Activated naive CD4-positive, alpha-beta T cell treated with anti-CD3 and anti-CD28 coated beads, Interleukin-2, amount 10 ng/mL, durations not matched to agents 7 days and 5 days (primary cell): Measurements from ENCODE around the gene ANAPC5.
"Not testable (repeated sequence)": the region's sequence is repeated elsewhere in the genome, so short reads cannot be mapped to it uniquely, and the experiment has no call there.

Source experiments
- CTCF ChIA-PET: fragments of 350-600 bp; sonication (Branson Sonifier 250); formaldehyde crosslinking; loops from one replicate; lab custom pipeline; 2021; ENCODE audit warnings: antibody characterized with exemption; lab: Charles Lee
- DNase-seq: peaks from one replicate; pipeline ENCODE4 v3.0.0-alpha.2; 2020
- H3K27ac Mint-ChIP-seq: one replicate; pipeline ENCODE4 v1.8.0; 2021; ENCODE audit warnings: mild to moderate bottlenecking, moderate library complexity, mixed read lengths
- H3K27me3 Mint-ChIP-seq: one replicate; pipeline ENCODE4 v1.8.0; 2021; ENCODE audit warnings: mild to moderate bottlenecking, mixed read lengths
- H3K36me3 Mint-ChIP-seq: one replicate; pipeline ENCODE4 v1.8.0; 2021; ENCODE audit warnings: mixed read lengths
- H3K4me1 Mint-ChIP-seq: one replicate; pipeline ENCODE4 v1.8.0; 2021; ENCODE audit warnings: mixed read lengths
- H3K4me3 Mint-ChIP-seq: one replicate; pipeline ENCODE4 v1.8.0; 2021; ENCODE audit warnings: mild to moderate bottlenecking, moderate library complexity, mixed read lengths
- H3K9me3 Mint-ChIP-seq: one replicate; pipeline ENCODE4 v1.8.0; 2021; ENCODE audit warnings: mixed read lengths

ANAPC5 gene

GRCh38 chr12:121379945-121380344 is 27.7 kb upstream of the ANAPC5 start:
- peaks cover under 1% of the 10 kb centered on the region for H3K9me3 Mint-ChIP-seq
- DNase-seq: no peak
- CTCF ChIA-PET: no interaction called here
- no peaks in the 10 kb centered on the region for H3K36me3 Mint-ChIP-seq
- H3K27ac Mint-ChIP-seq: no peak overlapping the region
- no peak overlapping the region for H3K4me3 Mint-ChIP-seq
- peaks cover 28% of the 10 kb centered on the region for H3K27me3 Mint-ChIP-seq
- no peaks in the 10 kb centered on the region for H3K4me1 Mint-ChIP-seq

- peaks cover 3% of the 10 kb centered on the region for H3K9me3 Mint-ChIP-seq
- CTCF ChIA-PET: no interaction called here
- H3K27me3 Mint-ChIP-seq: peaks cover 17% of the 10 kb centered on the region
- no peak overlapping the region for H3K4me3 Mint-ChIP-seq
- no peak for DNase-seq
- no peaks in the 10 kb centered on the region for H3K4me1 Mint-ChIP-seq
- no peaks in the 10 kb centered on the region for H3K36me3 Mint-ChIP-seq
- H3K27ac Mint-ChIP-seq: no peak overlapping the region
Measured at GRCh38 chr12:121378736-121379135, 26.5 kb upstream of the ANAPC5 start.

DNA sequence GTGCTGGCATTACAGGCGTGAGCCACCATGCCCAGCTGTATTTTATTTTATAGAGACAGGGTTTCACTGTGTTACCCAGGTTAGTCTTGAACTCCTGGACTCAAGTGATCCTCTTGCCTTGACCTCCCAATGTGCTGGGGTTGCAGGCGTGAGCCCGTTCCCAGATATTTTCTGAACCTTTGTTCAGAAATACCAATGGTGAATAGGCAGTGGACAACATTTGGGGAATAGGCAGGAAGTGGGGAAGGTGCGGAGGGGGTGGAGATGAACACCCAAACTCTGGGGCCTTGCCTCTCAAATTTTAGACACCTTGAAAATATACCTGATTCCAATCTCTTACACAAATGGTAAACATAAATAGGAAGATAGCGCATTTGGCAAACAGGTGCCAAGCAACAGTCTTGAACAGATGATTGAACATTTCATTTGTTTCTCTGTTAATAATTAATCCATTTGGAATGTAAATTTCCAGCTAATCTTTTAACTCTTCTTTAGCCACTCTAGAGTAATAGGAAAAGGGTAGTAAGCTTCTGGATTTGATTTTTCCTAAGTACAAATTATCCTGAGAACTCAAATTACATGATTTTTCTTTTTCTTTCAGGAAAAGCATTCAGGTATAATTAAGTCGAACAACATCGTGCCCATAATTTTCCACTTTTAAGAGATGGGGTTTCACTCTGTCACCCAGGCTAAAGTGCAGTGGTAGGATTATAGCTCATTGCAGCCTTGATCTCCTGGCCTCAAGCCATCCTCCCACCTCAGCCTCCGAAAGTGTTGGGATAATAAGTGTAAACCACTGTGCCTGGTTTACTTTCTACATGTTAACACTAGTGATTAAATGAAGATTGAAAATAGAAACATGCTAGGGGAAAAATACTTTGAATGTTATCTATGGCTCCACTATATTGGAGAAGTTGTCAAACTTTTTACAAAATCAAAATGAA is 24.8 kb upstream of the ANAPC5 start:
- Mint-ChIP-seq H3K9me3 (peaks cover 3% of the 10 kb centered on the region), H3K27ac (no peak overlapping the region), H3K4me1 (no peaks in the 10 kb centered on the region), H3K4me3 (no peak overlapping the region), H3K27me3 (peaks cover 13% of the 10 kb centered on the region), H3K36me3 (no peaks in the 10 kb centered on the region)
- CTCF ChIA-PET: no interaction called here
- no peak for DNase-seq

- not testable (repeated sequence) for H3K36me3 Mint-ChIP-seq, H3K4me1 Mint-ChIP-seq, H3K27ac Mint-ChIP-seq, H3K9me3 Mint-ChIP-seq, H3K4me3 Mint-ChIP-seq, DNase-seq
- CTCF ChIA-PET: interaction anchor here (0.6 to 0.9 kb wide), 2 partner anchors 41 to 323 kb away, joined by 3 read pairs; no protein-coding TSS in a partner anchor
- H3K27me3 Mint-ChIP-seq: peaks cover 19% of the 10 kb centered on the region
Measured at GRCh38 chr12:121374945-121375584, 22.9 kb upstream of the ANAPC5 start.

- H3K36me3 Mint-ChIP-seq, H3K27ac Mint-ChIP-seq, H3K9me3 Mint-ChIP-seq, DNase-seq, H3K4me3 Mint-ChIP-seq, CTCF ChIA-PET, H3K4me1 Mint-ChIP-seq: not testable (repeated sequence)
- peaks cover 23% of the 10 kb centered on the region for H3K27me3 Mint-ChIP-seq
Measured at GRCh38 chr12:121374336-121374735, 22.1 kb upstream of the ANAPC5 start.

DNA sequence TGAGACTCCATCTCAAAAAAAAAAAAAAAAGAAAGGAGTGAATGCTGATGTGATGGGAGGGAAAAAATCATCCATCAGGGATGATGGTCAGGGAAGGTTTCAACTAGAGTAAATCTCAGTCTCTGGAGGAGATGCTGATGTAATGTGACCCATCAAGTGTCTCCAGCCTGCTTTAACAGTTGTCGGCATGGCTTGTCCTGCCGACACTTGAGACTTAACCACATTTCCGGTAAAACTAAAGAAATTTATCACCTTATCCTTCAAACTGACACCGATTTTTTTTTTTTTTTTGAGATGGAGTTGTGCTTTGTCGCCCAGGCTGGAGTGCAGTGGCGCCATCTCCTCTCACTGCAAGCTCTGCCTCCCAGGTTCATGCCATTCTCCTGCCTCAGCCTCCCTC is 21.5 kb upstream of the ANAPC5 start:
- no peak overlapping the region for H3K4me3 Mint-ChIP-seq

DNA sequence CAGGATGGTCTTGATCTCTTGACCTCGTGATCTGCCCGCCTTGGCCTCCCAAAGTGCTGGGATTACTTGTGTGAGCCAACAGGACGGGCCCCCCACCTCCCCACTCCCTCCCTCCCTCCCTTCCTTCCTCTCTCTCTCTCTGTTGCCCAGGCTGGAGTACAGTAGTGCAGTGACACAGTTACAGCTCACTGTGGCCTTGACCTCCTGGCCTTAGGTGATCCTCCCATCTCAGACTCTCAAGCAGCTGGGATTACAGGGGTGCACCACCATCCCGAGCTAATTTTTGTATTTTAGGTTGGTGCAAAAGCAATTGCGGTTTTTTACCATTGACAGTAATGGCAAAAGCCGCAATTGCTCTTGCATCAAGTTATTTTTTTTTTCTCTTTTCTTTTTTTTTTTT is 19.2 kb upstream of the ANAPC5 start:
- H3K27me3 Mint-ChIP-seq: peaks cover 27% of the 10 kb centered on the region
- no peak for DNase-seq
- no peak overlapping the region for H3K27ac Mint-ChIP-seq
- peaks cover 3% of the 10 kb centered on the region for H3K9me3 Mint-ChIP-seq
- no peak overlapping the region for H3K4me3 Mint-ChIP-seq
- H3K4me1 Mint-ChIP-seq: no peaks in the 10 kb centered on the region
- H3K36me3 Mint-ChIP-seq: no peaks in the 10 kb centered on the region
- CTCF ChIA-PET: no interaction called here

More for the DNA sequence above, 21.5 kb upstream of the ANAPC5 start:
- DNase-seq: no peak
- CTCF ChIA-PET: no interaction called here
- Mint-ChIP-seq H3K9me3 (peaks cover 3% of the 10 kb centered on the region), H3K4me1 (no peaks in the 10 kb centered on the region), H3K27me3 (peaks cover 21% of the 10 kb centered on the region), H3K27ac (no peak overlapping the region), H3K36me3 (no peaks in the 10 kb centered on the region)

GRCh38 chr12:121366063-121366459 is 13.8 kb upstream of the ANAPC5 start:
- H3K4me1 Mint-ChIP-seq: peaks cover 6% of the 10 kb centered on the region
- no peak overlapping the region for H3K27ac Mint-ChIP-seq
- H3K4me3 Mint-ChIP-seq: no peak overlapping the region
- peaks cover 45% of the 10 kb centered on the region for H3K27me3 Mint-ChIP-seq
- H3K9me3 Mint-ChIP-seq: no peaks in the 10 kb centered on the region
- CTCF ChIA-PET: interaction anchor here (0.7 kb wide), 1 partner anchor 38 kb away, joined by 3 read pairs; no protein-coding TSS in a partner anchor
- no peak for DNase-seq
- H3K36me3 Mint-ChIP-seq: no peaks in the 10 kb centered on the region

DNA sequence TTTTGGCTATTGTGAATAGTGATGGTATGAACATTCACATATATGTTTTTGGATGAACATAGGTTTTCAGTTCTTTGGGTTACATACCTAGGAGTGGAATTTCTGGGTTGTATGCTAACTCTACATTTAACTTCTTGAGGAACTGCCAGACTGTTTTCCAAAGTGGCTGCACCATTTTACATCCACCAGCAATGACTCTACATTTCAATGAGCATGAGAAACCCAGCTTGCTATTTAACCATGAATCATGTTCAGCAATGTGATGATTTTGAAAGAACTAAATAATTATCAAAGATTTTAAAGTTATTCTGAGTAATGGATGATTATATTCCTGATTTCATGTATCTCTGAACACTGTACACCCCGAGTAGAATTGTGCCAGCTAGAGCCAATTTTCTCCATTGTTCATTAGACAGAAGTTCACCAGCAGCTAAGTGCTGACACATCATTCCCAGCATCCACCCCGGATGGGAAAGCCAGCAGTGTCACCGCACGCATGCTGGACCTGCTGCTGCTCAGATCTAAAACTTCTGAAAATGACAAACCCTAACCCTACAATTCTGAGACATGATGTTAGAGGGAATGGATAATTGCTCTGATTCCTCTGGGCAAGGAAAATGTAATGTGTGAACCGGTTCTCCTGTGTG is 13.3 kb upstream of the ANAPC5 start:
- Mint-ChIP-seq H3K27me3 (peaks cover 42% of the 10 kb centered on the region), H3K4me3 (no peak overlapping the region), H3K36me3 (no peaks in the 10 kb centered on the region), H3K4me1 (peaks cover 6% of the 10 kb centered on the region), H3K9me3 (no peaks in the 10 kb centered on the region), H3K27ac (no peak overlapping the region)
- no peak for DNase-seq
- CTCF ChIA-PET: interaction anchor here (0.7 kb wide), 1 partner anchor 38 kb away, joined by 3 read pairs; no protein-coding TSS in a partner anchor

- H3K4me3 Mint-ChIP-seq: no peak overlapping the region
- DNase-seq: no peak
- no peaks in the 10 kb centered on the region for H3K9me3 Mint-ChIP-seq
- CTCF ChIA-PET: no interaction called here
- H3K27ac Mint-ChIP-seq: no peak overlapping the region
- no peaks in the 10 kb centered on the region for H3K36me3 Mint-ChIP-seq
- peaks cover 6% of the 10 kb centered on the region for H3K4me1 Mint-ChIP-seq
- H3K27me3 Mint-ChIP-seq: peaks cover 44% of the 10 kb centered on the region
Measured at GRCh38 chr12:121364683-121365121, 12.5 kb upstream of the ANAPC5 start.

DNA sequence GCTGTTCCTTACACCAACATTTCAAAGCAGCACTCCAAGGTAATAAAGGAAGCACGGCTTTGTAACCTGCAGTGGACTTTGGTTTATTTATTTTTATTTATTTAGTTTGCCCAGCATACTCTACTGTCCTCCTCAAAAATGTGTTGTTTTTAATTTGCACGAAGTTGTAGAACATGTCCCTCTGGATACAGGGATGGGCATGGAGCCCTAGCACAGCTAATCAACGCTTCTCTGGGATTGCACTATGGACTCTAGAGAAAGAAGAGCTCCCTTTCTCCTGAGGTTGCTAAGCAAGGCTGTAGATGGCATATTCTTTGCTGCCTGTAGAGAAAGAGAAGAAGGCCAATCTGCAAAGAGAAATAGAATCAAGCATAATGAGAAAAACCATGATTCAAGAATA is 5.9 kb upstream of the ANAPC5 start:
- no peaks in the 10 kb centered on the region for H3K9me3 Mint-ChIP-seq
- H3K27ac Mint-ChIP-seq: no peak overlapping the region
- H3K4me3 Mint-ChIP-seq: no peak overlapping the region
- no peak for DNase-seq
- no peaks in the 10 kb centered on the region for H3K36me3 Mint-ChIP-seq
- H3K4me1 Mint-ChIP-seq: peaks cover 5% of the 10 kb centered on the region
- CTCF ChIA-PET: interaction anchor here (0.6 to 1.4 kb wide), 2 partner anchors 39 to 85 kb away, joined by 4 to 5 read pairs; no protein-coding TSS in a partner anchor
- peaks cover 27% of the 10 kb centered on the region for H3K27me3 Mint-ChIP-seq

- peaks cover 1% of the 10 kb centered on the region for H3K36me3 Mint-ChIP-seq
- H3K9me3 Mint-ChIP-seq: no peaks in the 10 kb centered on the region
- CTCF ChIA-PET: interaction anchor here (0.6 to 1.4 kb wide), 2 partner anchors 38 to 86 kb away, joined by 4 to 5 read pairs; no protein-coding TSS in a partner anchor
- peaks cover 30% of the 10 kb centered on the region for H3K27me3 Mint-ChIP-seq
- no peak for DNase-seq
- H3K4me3 Mint-ChIP-seq: no peak overlapping the region
- H3K27ac Mint-ChIP-seq: no peak overlapping the region
- peaks cover 8% of the 10 kb centered on the region for H3K4me1 Mint-ChIP-seq
Measured at GRCh38 chr12:121357331-121357730, 5.1 kb upstream of the ANAPC5 start.

- CTCF ChIA-PET: no interaction called here
- H3K4me1 Mint-ChIP-seq: peaks cover 9% of the 10 kb centered on the region
- no peak overlapping the region for H3K27ac Mint-ChIP-seq
- no peaks in the 10 kb centered on the region for H3K9me3 Mint-ChIP-seq
- DNase-seq: no peak
- H3K36me3 Mint-ChIP-seq: peaks cover 3% of the 10 kb centered on the region
- no peak overlapping the region for H3K4me3 Mint-ChIP-seq
- H3K27me3 Mint-ChIP-seq: peaks cover 31% of the 10 kb centered on the region
Measured at GRCh38 chr12:121356657-121357056, 4.4 kb upstream of the ANAPC5 start.

DNA sequence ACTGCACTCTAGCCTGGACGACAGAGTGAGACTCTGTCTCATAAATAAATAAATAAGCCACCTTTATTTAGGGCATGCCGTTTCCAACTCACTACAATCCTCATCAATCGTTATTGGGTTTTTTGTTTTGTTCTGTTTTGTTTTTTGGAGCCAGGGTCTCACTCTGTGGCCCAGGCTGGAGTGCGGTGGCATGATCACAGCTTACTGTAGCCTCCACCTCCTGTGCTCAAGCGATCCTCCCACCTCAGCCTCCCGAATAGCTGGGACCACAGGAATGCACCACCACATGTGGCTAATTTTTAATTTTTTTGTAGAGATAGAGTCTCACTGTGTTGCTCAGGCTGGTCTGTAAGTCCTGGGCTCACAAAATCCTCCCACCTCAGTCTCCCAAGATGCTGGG is 3.6 kb upstream of the ANAPC5 start:
- no peak overlapping the region for H3K4me3 Mint-ChIP-seq
- CTCF ChIA-PET: no interaction called here
- peaks cover 4% of the 10 kb centered on the region for H3K36me3 Mint-ChIP-seq
- peaks cover 14% of the 10 kb centered on the region for H3K4me1 Mint-ChIP-seq
- no peak overlapping the region for H3K27ac Mint-ChIP-seq
- H3K9me3 Mint-ChIP-seq: no peaks in the 10 kb centered on the region
- H3K27me3 Mint-ChIP-seq: peaks cover 31% of the 10 kb centered on the region
- DNase-seq: no peak
